A549 (cell line): ENCODE measurements around the gene ARIH1.
A peak's percentile ranks its signal among the peaks of the same experiment; 100 is the strongest.

Experiments used
- KDM1A ChIP-seq: fragments of 200-600 bp; sonication (generic); IDR thresholded peaks from 2 replicates; pipeline ENCODE4 v1.6.1; 2016; ENCODE audit warnings: low read depth, mild to moderate bottlenecking
- POLR2AphosphoS2 ChIP-seq: conservative IDR thresholded peaks from 2 replicates; pipeline ENCODE4 v1.6.1; 2012; ENCODE audit warnings: low read length, improper control_type of control experiment, inconsistent platforms
- TF ChIP-seq, protein P1 (sequence below): fragments of 450-650 bp; IDR thresholded peaks from 2 replicates; pipeline ENCODE4 v1.6.1; 2014; ENCODE audit warnings: antibody characterized with exemption
- TF ChIP-seq, protein P2 (sequence below): fragments of >200 bp; sonication (Bioruptor Twin); formaldehyde crosslinking; IDR thresholded peaks from 3 replicates; pipeline ENCODE4 v1.6.1; 2016
- TF ChIP-seq, protein P3 (sequence below): fragments of >200 bp; sonication (Bioruptor Twin); formaldehyde crosslinking; IDR thresholded peaks from 3 replicates; pipeline ENCODE4 v1.5.1; 2016
- TF ChIP-seq, protein P4 (sequence below): IDR thresholded peaks from 2 replicates; pipeline ENCODE4 v1.6.1; 2012
- TF ChIP-seq, protein P5 (sequence below): fragments of 200-600 bp; sonication (generic); IDR thresholded peaks from 2 replicates; pipeline ENCODE4 v1.6.1; 2016; ENCODE audit warnings: antibody characterized with exemption, mild to moderate bottlenecking, moderate library complexity

DNA sequence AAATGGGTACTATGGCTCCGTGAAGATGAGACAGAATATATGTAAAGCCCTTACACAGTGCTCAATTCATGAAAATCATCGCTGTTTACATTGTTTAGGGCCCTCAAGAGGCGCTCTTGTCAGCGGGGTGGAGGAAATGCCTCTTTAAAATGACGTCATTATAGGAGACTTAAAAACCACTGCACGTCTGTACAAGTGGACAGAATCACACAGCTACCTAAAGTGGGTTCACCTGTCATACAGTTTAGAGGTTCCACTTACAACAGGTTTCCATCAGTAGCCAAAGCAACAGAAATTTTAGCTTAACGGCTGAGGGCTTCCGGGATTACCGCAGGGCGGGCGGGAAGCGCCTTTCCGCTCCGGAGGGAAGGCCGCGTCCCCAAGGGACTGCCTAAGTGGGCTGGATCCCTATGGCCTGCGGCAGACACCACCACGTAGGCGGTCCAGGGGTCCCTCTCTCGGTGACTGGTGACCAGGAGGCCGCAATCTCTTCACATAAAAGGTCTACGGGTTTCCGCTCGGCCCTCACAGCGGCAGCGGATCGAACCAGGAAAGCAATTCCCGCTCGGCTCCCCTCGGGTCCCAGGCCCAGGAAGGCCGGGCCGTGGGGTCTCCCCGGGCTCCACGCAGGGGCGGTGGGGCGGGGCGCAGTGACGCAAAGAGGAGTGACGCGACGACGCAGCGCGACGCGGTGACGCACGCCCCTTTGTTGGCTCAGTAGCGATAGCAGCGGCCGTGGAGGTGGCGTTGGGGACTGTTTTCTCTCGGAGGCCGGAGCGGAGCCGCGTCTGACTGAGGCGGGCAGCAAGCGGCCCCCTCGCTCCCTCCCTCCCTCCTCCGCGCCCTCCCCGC is at the start of gene ARIH1:
- TF ChIP-seq, protein P1, sequence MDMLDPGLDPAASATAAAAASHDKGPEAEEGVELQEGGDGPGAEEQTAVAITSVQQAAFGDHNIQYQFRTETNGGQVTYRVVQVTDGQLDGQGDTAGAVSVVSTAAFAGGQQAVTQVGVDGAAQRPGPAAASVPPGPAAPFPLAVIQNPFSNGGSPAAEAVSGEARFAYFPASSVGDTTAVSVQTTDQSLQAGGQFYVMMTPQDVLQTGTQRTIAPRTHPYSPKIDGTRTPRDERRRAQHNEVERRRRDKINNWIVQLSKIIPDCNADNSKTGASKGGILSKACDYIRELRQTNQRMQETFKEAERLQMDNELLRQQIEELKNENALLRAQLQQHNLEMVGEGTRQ, result 0 out of 2 replicates have a peak, but pooled peaks have one; percentile 0
- TF ChIP-seq, protein P2, sequence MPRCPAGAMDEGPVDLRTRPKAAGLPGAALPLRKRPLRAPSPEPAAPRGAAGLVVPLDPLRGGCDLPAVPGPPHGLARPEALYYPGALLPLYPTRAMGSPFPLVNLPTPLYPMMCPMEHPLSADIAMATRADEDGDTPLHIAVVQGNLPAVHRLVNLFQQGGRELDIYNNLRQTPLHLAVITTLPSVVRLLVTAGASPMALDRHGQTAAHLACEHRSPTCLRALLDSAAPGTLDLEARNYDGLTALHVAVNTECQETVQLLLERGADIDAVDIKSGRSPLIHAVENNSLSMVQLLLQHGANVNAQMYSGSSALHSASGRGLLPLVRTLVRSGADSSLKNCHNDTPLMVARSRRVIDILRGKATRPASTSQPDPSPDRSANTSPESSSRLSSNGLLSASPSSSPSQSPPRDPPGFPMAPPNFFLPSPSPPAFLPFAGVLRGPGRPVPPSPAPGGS, result peak; percentile 89; the same call in 2 of the 3 replicates
- TF ChIP-seq, protein P3, sequence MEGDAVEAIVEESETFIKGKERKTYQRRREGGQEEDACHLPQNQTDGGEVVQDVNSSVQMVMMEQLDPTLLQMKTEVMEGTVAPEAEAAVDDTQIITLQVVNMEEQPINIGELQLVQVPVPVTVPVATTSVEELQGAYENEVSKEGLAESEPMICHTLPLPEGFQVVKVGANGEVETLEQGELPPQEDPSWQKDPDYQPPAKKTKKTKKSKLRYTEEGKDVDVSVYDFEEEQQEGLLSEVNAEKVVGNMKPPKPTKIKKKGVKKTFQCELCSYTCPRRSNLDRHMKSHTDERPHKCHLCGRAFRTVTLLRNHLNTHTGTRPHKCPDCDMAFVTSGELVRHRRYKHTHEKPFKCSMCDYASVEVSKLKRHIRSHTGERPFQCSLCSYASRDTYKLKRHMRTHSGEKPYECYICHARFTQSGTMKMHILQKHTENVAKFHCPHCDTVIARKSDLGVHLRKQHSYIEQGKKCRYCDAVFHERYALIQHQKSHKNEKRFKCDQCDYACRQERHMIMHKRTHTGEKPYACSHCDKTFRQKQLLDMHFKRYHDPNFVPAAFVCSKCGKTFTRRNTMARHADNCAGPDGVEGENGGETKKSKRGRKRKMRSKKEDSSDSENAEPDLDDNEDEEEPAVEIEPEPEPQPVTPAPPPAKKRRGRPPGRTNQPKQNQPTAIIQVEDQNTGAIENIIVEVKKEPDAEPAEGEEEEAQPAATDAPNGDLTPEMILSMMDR, result peak; percentile 53
- TF ChIP-seq POLR2AphosphoS2 (no peak), KDM1A (no peak)
- TF ChIP-seq, protein P4, sequence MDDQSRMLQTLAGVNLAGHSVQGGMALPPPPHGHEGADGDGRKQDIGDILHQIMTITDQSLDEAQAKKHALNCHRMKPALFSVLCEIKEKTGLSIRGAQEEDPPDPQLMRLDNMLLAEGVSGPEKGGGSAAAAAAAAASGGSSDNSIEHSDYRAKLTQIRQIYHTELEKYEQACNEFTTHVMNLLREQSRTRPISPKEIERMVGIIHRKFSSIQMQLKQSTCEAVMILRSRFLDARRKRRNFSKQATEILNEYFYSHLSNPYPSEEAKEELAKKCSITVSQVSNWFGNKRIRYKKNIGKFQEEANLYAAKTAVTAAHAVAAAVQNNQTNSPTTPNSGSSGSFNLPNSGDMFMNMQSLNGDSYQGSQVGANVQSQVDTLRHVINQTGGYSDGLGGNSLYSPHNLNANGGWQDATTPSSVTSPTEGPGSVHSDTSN, result peak; percentile 66; the same call in 1 of the 2 replicates
- TF ChIP-seq, protein P5, sequence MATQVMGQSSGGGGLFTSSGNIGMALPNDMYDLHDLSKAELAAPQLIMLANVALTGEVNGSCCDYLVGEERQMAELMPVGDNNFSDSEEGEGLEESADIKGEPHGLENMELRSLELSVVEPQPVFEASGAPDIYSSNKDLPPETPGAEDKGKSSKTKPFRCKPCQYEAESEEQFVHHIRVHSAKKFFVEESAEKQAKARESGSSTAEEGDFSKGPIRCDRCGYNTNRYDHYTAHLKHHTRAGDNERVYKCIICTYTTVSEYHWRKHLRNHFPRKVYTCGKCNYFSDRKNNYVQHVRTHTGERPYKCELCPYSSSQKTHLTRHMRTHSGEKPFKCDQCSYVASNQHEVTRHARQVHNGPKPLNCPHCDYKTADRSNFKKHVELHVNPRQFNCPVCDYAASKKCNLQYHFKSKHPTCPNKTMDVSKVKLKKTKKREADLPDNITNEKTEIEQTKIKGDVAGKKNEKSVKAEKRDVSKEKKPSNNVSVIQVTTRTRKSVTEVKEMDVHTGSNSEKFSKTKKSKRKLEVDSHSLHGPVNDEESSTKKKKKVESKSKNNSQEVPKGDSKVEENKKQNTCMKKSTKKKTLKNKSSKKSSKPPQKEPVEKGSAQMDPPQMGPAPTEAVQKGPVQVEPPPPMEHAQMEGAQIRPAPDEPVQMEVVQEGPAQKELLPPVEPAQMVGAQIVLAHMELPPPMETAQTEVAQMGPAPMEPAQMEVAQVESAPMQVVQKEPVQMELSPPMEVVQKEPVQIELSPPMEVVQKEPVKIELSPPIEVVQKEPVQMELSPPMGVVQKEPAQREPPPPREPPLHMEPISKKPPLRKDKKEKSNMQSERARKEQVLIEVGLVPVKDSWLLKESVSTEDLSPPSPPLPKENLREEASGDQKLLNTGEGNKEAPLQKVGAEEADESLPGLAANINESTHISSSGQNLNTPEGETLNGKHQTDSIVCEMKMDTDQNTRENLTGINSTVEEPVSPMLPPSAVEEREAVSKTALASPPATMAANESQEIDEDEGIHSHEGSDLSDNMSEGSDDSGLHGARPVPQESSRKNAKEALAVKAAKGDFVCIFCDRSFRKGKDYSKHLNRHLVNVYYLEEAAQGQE, result 0 out of 2 replicates have a peak, but pooled peaks have one; percentile 11
